HG03558 (cell line): ENCODE results near the gene AIFM1.

Experiments used
- ATAC-seq: cut with Tn5 transposase; IDR thresholded peaks from one replicate; pipeline ENCODE4 v1.9.1; 2021; ENCODE audit warnings: moderate number of reproducible peaks; ENCODE audit not compliant: unreplicated experiment; ENCODE audit errors: extremely low read depth

AIFM1 gene

GRCh38 chrX:130171446-130172126 lies 5.9 kb upstream of the AIFM1 start, which contains the start of gene RAB33A:
RAB33A (plus strand) TSS chrX:130171962; CDS start chrX:130172063, 101 bp downstream.
- ATAC-seq, result no peak

- ATAC-seq, result peak; percentile 62
Observed at GRCh38 chrX:130170752-130171445, 5.3 kb upstream of the AIFM1 start.

GRCh38 chrX:130167040-130167439 lies 1.4 kb upstream of the AIFM1 start:
- no peak for ATAC-seq

GRCh38 chrX:130166503-130166777 lies 799 bp upstream of the AIFM1 start:
- no peak for ATAC-seq

- no peak for ATAC-seq
Observed at GRCh38 chrX:130165181-130165702, 399 bp downstream of the AIFM1 start.

GRCh38 chrX:130163398-130163797 lies 2.2 kb downstream of the AIFM1 start:
- no peak for ATAC-seq

GRCh38 chrX:130162094-130162735 lies 3.4 kb downstream of the AIFM1 start:
- no peak for ATAC-seq

- no peak for ATAC-seq
Observed at GRCh38 chrX:130159776-130160175, 5.9 kb downstream of the AIFM1 start.

- ATAC-seq, result no peak
Observed at GRCh38 chrX:130158311-130158710, 7.3 kb downstream of the AIFM1 start.

- ATAC-seq, result no peak
Observed at GRCh38 chrX:130155564-130155963, 10.1 kb downstream of the AIFM1 start.

GRCh38 chrX:130147631-130148030 lies 18.0 kb downstream of the AIFM1 start:
- ATAC-seq, result no peak

GRCh38 chrX:130145123-130145522 lies 20.5 kb downstream of the AIFM1 start:
- no peak for ATAC-seq

GRCh38 chrX:130144509-130144908 lies 21.1 kb downstream of the AIFM1 start:
- ATAC-seq, result no peak

- no peak for ATAC-seq
Observed at GRCh38 chrX:130139474-130140201, 26.0 kb downstream of the AIFM1 start.

GRCh38 chrX:130136961-130137360 lies 28.7 kb downstream of the AIFM1 start:
- no peak for ATAC-seq

- ATAC-seq, result no peak
Observed at GRCh38 chrX:130136496-130136895, 29.1 kb downstream of the AIFM1 start.

GRCh38 chrX:130130990-130131389 lies 34.7 kb downstream of the AIFM1 start:
- ATAC-seq, result no peak

GRCh38 chrX:130125091-130125874 lies 40.4 kb downstream of the AIFM1 start:
- ATAC-seq, result no peak

- ATAC-seq, result no peak
Observed at GRCh38 chrX:130124577-130124976, 41.1 kb downstream of the AIFM1 start.

GRCh38 chrX:130121505-130121800 lies 44.2 kb downstream of the AIFM1 start:
- no peak for ATAC-seq
